ENCODE data around the gene RRP15. TPM values are rescaled to one million over a fixed set of nuclear protein-coding genes. Genes with fewer than 3 reads are reported as not detected.

RRP15 gene
- total and polyA plus RNA-seq, 8 donors, result 13.8 to 31.7 (median 26.7) TPM

GRCh38 chr1:218273762-218274479 lies 11.2 kb upstream of the RRP15 start:
- Histone ChIP-seq H3K36me3 (no peaks in the 10 kb centered on the region), H3K27me3 (no peaks in the 10 kb centered on the region), H3K9me3 (no peaks in the 10 kb centered on the region), H3K4me3 (no peak overlapping the region), H3K27ac (no peak overlapping the region), H3K4me1 (no peaks in the 10 kb centered on the region)
- ATAC-seq, result no peak
- intact Hi-C loops (cut with DNase I), result no loop called here
- DNase-seq, result no peak
- no peak for TF ChIP-seq CTCF (IDR thresholded peaks at IDR 0.05)

- ATAC-seq, result no peak
- intact Hi-C loops (cut with DNase I), result no loop called here
- Histone ChIP-seq H3K36me3 (no peaks in the 10 kb centered on the region), H3K4me1 (no peaks in the 10 kb centered on the region), H3K27ac (no peak overlapping the region), H3K4me3 (no peak overlapping the region), H3K9me3 (no peaks in the 10 kb centered on the region), H3K27me3 (no peaks in the 10 kb centered on the region)
- no peak for DNase-seq
- no peak for TF ChIP-seq CTCF (IDR thresholded peaks at IDR 0.05)
Measured at GRCh38 chr1:218274511-218274910, 10.6 kb upstream of the RRP15 start.

GRCh38 chr1:218275823-218276222 lies 9.3 kb upstream of the RRP15 start:
- ATAC-seq, result no peak
- H3K27ac ChIP-seq, result no peak overlapping the region
- no peaks in the 10 kb centered on the region for H3K4me1 ChIP-seq

GRCh38 chr1:218281285-218281684 lies 3.8 kb upstream of the RRP15 start:
- TF ChIP-seq CTCF (IDR thresholded peaks at IDR 0.05), result no peak
- Histone ChIP-seq H3K4me3 (no peak overlapping the region), H3K9me3 (no peaks in the 10 kb centered on the region), H3K36me3 (no peaks in the 10 kb centered on the region), H3K27me3 (no peaks in the 10 kb centered on the region), H3K4me1 (peaks cover 7 to 9% of the 10 kb centered on the region in 2 donors), H3K27ac (no peak overlapping the region)
- DNase-seq, result no peak
- intact Hi-C loops (cut with DNase I), result no loop called here
- ATAC-seq, result no peak

More at GRCh38 chr1:218275823-218276222, 9.3 kb upstream of the RRP15 start:
- no peaks in the 10 kb centered on the region for H3K27me3 ChIP-seq
- intact Hi-C loops (cut with DNase I), result no loop called here
- no peak for DNase-seq
- no peak for TF ChIP-seq CTCF (IDR thresholded peaks at IDR 0.05)
- H3K4me3 ChIP-seq, result no peak overlapping the region
- H3K9me3 ChIP-seq, result no peaks in the 10 kb centered on the region
- no peaks in the 10 kb centered on the region for H3K36me3 ChIP-seq

GRCh38 chr1:218284377-218284916 lies 646 bp upstream of the RRP15 start:
- intact Hi-C loops (cut with DNase I), result no loop called here
- no peaks in the 10 kb centered on the region for H3K27me3 ChIP-seq
- no peaks in the 10 kb centered on the region for H3K9me3 ChIP-seq
- TF ChIP-seq CTCF (IDR thresholded peaks at IDR 0.05), result no peak
- no peaks in the 10 kb centered on the region for H3K36me3 ChIP-seq
- peak overlapping the region; percentile 77 to 82 for H3K4me3 ChIP-seq
- H3K27ac ChIP-seq, result peak overlapping the region; percentile 68 to 80
- ATAC-seq, result peak; percentile 54
- H3K4me1 ChIP-seq, result peaks cover 10 to 19% of the 10 kb centered on the region in 2 donors
- DNase-seq, result peak in 3 of 4 donors; percentile 6 to 73 (median 33)
